Ovary (tissue), 9 donors: ENCODE results near the gene TIMELESS. TPM values are rescaled to one million over a fixed set of nuclear protein-coding genes. Genes with fewer than 3 reads are reported as not detected.

Experiments
- DNase-seq, 5 donors: peaks; one replicate each; pipeline ENCODE4 v3.0.0-alpha.2; 2019 to 2020
- H3K27ac ChIP-seq, 2 donors: fragments of 200-600 bp; one replicate each; pipeline versions ENCODE4 v1.5.1 to v1.8.0; 2019 to 2022
- H3K27me3 ChIP-seq: fragments of 200-600 bp; one replicate; pipeline ENCODE4 v1.8.0; 2022
- H3K36me3 ChIP-seq: fragments of 200-600 bp; sonication (generic); one replicate; pipeline ENCODE4 v1.5.1; 2019
- H3K4me1 ChIP-seq: one replicate; pipeline ENCODE4 v1.8.1; 2013; ENCODE audit warnings: mild to moderate bottlenecking, moderate library complexity; ENCODE audit not compliant: insufficient read depth
- H3K4me3 ChIP-seq: fragments of 200-600 bp; sonication (generic); one replicate; pipeline ENCODE4 v1.5.1; 2017
- H3K9me3 ChIP-seq, 2 donors: fragments of 200-600 bp in 1 of 2; sonication (generic) in 1 of 2; one replicate each; pipeline versions ENCODE4 v1.5.1 to v1.8.1; 2013 to 2019; ENCODE audit warnings: mild to moderate bottlenecking in 1 of 2, moderate library complexity in 1 of 2
- EP300 ChIP-seq: sonication (generic); formaldehyde crosslinking; IDR thresholded peaks from one replicate; pipeline ENCODE4 v1.6.1; 2017; ENCODE audit warnings: antibody characterized with exemption
- POLR2A ChIP-seq: fragments of 450-650 bp; IDR thresholded peaks from one replicate; pipeline ENCODE4 v1.6.1; 2017; ENCODE audit warnings: antibody characterized with exemption, mild to moderate bottlenecking, moderate library complexity
- WGBS, 3 donors: extraction: QIAGEN DNeasy Blood & Tissue Kit in 1 of 3; methylation state at CpG; one replicate each; pipeline versions ENCODE4 v1.1.5 to v1.1.7; 2013 to 2017; 5-methylcytosine and 5-hydroxymethylcytosine counted together
- intact Hi-C, 4 donors: fragments of 100-400 bp; cut with DNase I; formaldehyde crosslinking; loops; one replicate each; pipeline versions ENCODE4 v1.11.0 to v1.15.1; 2022 to 2023
- polyA plus RNA-seq, 2 donors: library from polyadenylated mRNA; stranded (reverse); fragments of 200-250 nt in 1 of 2; fragments of 350-450 nt in 1 of 2; fragmentation: Illumina TruSeq in 1 of 2; extraction: RNeasy Lipid Tissue Mini Kit (QIAGEN cat#74804) in 1 of 2; gene quantifications; one replicate each; pipeline ENCODE4 v1.2.3, GENCODE V29; 2013 to 2014
- total RNA-seq, 7 donors: library from RNA; depleted of rRNA in 2 of 7; stranded (reverse); fragments of >200 nt in 2 of 7; fragmentation: NEBNext Ultra II Directional in 3 of 7; extraction: Animal tissue kit (Norgen Biotek cat#: 25700) in 3 of 7; gene quantifications; one replicate each; pipeline versions ENCODE4 v1.1.0 to v1.2.4, GENCODE V29; 2016 to 2023
- TF ChIP-seq, protein P1 (sequence below), 3 donors: fragments of 450-650 bp in 2 of 3; fragments of 200-600 bp in 1 of 3; IDR thresholded peaks; one replicate each; pipeline versions ENCODE4 v1.5.1 to v1.8.0; 2016 to 2022; ENCODE audit warnings: antibody characterized with exemption in 3 of 3, mild to moderate bottlenecking in 1 of 3
- donor health status: DM: no; HTN: no; CAD: no; lungs with moderate emphysema.
- donor health status: DM: no; HTN: no; CAD: no.
- donor health status: Bipolar disorder and iron deficiency.
- donor health status: DM: yes; HTN: yes; CAD: no.
- donor health status: DM: no; HTN: no; CAD: no.
- donor health status: DM: yes; HTN: yes; CAD: no.

Gene TIMELESS
- total and polyA plus RNA-seq, 9 donors, result 2.1 to 6.4 (median 3.2) TPM

GRCh38 chr12:56484566-56484965 lies 35.3 kb upstream of the TIMELESS start:
- intact Hi-C loops, result no loop called here
- no peak overlapping the region for H3K4me3 ChIP-seq
- no peaks in the 10 kb centered on the region for H3K9me3 ChIP-seq
- 80 to 96% (median 85%) methylated on average over 1 of the region's 1 CpG for WGBS, 3 donors
- H3K27me3 ChIP-seq, result no peaks in the 10 kb centered on the region
- no peak for TF ChIP-seq EP300
- TF ChIP-seq, protein P1, sequence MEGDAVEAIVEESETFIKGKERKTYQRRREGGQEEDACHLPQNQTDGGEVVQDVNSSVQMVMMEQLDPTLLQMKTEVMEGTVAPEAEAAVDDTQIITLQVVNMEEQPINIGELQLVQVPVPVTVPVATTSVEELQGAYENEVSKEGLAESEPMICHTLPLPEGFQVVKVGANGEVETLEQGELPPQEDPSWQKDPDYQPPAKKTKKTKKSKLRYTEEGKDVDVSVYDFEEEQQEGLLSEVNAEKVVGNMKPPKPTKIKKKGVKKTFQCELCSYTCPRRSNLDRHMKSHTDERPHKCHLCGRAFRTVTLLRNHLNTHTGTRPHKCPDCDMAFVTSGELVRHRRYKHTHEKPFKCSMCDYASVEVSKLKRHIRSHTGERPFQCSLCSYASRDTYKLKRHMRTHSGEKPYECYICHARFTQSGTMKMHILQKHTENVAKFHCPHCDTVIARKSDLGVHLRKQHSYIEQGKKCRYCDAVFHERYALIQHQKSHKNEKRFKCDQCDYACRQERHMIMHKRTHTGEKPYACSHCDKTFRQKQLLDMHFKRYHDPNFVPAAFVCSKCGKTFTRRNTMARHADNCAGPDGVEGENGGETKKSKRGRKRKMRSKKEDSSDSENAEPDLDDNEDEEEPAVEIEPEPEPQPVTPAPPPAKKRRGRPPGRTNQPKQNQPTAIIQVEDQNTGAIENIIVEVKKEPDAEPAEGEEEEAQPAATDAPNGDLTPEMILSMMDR (IDR thresholded peaks at IDR 0.05), result no peak
- no peak for TF ChIP-seq POLR2A
- H3K27ac ChIP-seq, result no peak overlapping the region
- DNase-seq, result no peak
- H3K4me1 ChIP-seq, result peaks cover 8% of the 10 kb centered on the region
- no peaks in the 10 kb centered on the region for H3K36me3 ChIP-seq

DNA sequence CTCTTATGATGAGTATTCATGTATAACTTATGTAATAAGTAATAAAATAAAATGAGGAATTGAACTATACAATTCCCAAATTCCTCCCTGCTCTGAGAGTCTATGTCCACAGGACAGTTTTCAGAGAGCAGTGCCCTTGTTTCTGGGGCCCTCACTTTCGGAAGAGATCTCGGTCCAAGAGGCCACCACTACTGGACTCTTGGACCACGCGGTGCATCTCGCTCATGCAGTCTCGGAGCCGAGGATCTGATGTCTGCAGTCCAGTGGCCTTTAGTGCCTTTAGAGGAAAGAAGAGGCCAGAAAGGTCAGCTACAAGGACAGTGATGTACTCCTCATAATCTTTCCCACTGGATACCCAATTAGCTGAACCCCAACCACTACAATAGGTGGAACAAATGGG lies 30.4 kb upstream of the TIMELESS start:
- Histone ChIP-seq H3K27me3 (no peaks in the 10 kb centered on the region), H3K9me3 (no peaks in the 10 kb centered on the region), H3K4me3 (no peak overlapping the region), H3K4me1 (no peaks in the 10 kb centered on the region), H3K27ac (no peak overlapping the region), H3K36me3 (no peaks in the 10 kb centered on the region)
- no peak for DNase-seq
- TF ChIP-seq POLR2A, result no peak
- TF ChIP-seq EP300, result no peak
- TF ChIP-seq, protein P1 (IDR thresholded peaks at IDR 0.05), result no peak
- 91 to 95% (median 95%) methylated on average over 7 of the region's 7 CpGs for WGBS, 3 donors
- intact Hi-C loops, result no loop called here

GRCh38 chr12:56477521-56478225 lies 28.4 kb upstream of the TIMELESS start:
- no peak for DNase-seq
- no peak overlapping the region for H3K27ac ChIP-seq
- TF ChIP-seq, protein P1 (IDR thresholded peaks at IDR 0.05), result no peak
- TF ChIP-seq EP300 (no peak), POLR2A (no peak)
- H3K4me1 ChIP-seq, result no peaks in the 10 kb centered on the region
- WGBS, 3 donors, result 74 to 88% (median 85%) methylated on average over 6 of the region's 6 CpGs
- H3K36me3 ChIP-seq, result no peaks in the 10 kb centered on the region
- intact Hi-C loops, result no loop called here
- no peaks in the 10 kb centered on the region for H3K27me3 ChIP-seq
- no peaks in the 10 kb centered on the region for H3K9me3 ChIP-seq
- H3K4me3 ChIP-seq, result no peak overlapping the region

DNA sequence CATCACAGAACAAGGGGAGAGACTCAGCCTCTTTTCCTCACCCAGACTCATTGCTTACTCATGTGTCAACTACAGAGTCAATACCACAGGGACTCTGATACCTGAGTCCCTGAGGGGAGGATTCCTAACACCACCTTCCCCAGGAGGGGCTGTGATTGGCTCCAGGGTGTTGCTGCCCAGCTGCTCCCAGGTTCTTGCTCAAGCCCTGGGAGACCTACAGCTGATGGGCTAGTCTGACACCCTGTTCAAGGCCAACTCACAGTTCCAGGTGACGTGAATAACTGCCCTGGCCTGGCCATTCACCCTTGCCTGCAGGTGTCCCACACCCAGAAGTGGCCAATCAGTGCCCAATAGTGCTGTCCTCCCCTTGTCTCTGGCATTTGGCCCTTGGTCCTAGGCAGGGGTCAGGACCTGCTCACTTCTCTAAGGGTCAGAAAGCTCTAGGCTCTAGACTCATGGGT lies 27.8 kb upstream of the TIMELESS start:
- Histone ChIP-seq H3K9me3 (no peaks in the 10 kb centered on the region), H3K4me1 (no peaks in the 10 kb centered on the region), H3K36me3 (no peaks in the 10 kb centered on the region), H3K4me3 (no peak overlapping the region), H3K27me3 (no peaks in the 10 kb centered on the region), H3K27ac (no peak overlapping the region)
- TF ChIP-seq POLR2A, result no peak
- TF ChIP-seq EP300, result no peak
- TF ChIP-seq, protein P1 (IDR thresholded peaks at IDR 0.05), result no peak
- DNase-seq, result no peak
- intact Hi-C loops, result no loop called here
- 78 to 100% (median 83%) methylated on average over 1 of the region's 1 CpG for WGBS, 3 donors
